Activated T-cell treated with anti-CD3 and anti-CD28 coated beads for 1 hour (primary cell): ENCODE results near the gene ARHGAP15.

ENCODE experiments used
- DNase-seq: peaks from one replicate; pipeline ENCODE4 v3.0.0-alpha.2; 2020; ENCODE audit warnings: low read depth

Gene ARHGAP15

DNA sequence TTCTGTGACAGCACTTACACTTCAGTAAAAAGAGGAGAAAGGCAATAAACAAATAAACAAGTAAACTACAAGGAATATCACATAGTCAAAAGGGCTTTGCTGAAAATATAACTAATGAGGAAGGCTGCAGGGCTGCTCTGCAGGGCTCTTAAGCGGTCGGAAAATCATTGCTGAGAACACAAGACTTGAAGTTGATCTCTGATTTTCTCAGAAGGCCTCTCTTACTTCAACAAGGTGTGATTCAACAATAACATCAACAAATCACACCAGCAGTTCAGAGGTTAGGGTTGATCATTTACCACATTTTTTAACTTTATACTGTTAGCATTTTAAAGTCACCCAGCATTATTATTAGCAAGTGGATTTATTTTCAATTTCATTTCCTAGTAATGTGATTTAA lies 215.6 kb downstream of the ARHGAP15 start:
- no peak for DNase-seq

DNA sequence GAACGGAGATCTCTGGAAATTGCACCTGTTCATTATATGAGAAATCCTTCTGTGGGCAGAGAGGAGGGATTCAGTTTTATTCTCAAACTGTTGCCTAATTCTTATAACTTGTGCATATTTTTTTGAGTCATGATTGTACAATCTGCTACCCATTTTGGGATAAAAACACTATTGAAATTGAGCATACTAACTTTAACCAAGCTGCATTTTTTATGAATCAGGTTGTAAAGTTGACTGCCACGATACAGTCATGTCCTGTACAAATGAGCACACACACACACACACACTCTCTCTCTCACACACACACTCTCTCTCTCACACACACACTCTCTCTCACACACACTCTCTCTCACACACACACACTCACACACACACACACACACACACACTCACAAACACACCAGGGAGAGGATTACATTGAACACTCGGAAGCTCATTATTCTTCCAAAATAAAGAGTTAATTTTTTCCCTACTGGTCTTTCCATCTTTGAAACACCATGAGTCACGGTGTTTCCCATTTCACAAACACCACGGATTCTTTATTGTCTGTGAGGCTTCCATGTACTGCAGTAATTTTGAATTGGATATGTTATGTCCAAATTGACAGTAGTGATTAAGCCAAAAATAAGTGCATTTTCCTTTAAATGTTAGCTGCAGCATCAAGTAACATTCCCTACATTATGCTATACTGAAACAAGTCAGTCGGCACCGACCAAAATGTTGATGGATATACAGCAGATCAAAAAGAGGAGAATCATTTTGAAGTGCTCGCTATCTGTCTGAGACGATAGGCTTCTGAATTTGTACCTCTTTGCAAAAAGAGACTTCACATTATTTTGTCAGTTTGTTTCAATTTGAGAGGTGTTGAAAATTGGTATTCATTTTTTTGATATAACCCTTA lies 216.9 kb downstream of the ARHGAP15 start:
- DNase-seq: no peak

DNA sequence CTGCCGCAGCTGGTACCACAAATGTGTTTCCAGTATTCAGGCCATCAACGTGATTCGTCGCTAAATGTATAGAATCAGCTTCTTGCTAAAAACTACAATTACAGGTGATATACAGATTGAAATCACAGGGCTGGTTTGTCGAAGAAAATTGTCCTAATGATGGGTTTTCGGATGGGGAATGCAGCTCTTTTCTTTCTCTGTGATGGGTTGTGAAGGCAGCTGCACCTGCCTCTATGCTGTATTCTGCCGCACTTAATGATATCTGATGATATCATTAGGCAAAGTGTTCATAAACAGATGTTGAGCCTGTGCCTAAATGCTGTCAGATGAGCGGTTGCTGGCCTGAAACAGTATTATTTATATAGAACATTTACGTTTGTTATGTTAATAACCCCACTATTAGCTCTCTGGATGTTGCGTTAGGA lies 218.1 kb downstream of the ARHGAP15 start:
- DNase-seq: no peak

DNA sequence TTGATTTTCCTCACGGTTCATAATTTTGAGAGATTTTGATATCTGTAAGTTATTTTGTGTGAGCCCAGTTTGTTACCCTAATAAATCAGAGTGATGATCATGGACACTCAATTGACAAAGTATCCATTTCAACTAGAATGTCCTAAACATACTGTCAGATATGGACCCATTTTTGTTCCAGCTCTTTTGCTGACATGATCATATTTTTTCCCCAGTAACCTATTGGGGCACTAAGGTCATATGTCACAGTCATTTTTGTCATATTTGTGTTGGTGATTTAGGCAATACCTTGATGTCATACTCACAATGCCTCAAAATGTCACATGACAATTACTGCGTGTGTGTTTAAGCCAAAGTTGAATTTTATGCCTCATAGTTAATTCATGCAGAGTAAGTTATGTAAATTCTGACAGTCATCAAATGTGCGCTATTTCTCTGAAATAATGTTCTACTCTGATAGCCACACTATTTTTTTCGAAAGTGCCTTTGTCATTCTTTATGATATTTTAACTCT lies 218.7 kb downstream of the ARHGAP15 start:
- no peak for DNase-seq

DNA sequence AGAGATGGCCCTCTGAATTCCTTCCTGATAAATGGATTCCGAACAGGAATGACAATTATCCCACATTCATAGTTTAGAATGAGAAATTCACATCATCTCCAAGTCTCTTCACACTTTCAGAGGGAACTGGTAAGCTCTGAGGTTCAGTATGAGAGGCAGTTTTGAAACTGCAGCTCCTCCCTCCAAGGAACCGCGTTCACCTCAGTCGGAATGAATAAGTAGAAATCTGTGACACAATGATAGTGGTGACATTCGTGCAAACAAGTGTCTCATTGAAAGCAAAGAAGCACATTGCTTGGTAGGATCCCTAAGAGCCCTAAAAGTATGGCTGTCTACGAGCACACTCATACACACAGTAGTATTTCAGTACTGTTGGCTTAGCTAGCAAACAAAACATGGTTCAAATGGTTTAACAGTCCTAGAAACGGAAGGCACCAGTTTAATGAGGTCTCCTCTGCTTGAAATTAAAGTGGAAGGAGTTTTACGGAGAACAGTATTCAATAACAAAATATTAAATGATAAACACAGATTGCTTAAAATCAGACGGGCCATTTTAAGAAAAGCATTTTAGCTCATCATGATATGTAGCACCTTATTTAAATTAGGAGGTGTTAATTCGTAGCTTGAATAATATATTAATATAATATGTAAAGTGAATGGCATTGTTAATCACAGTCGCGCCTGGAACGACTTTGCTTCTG lies 225.0 kb downstream of the ARHGAP15 start:
- DNase-seq: no peak

DNA sequence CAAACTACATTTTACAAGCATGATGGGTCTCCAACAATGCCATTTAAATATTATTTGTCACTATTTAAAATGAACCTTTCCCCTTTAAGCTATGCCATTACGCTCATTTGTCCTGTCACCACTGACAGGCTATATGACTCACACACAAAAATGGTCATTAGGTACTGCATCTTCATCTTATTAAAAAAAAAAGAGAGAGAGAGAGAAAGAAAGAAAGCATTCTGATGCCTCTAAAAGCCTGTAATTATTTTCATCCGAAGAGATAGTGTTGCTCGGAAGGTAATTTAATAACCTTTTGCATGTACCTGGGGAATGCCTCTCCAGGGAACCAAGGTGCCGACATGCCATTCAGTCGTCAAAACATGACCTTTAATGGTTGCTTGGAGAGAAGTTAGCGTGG lies 226.7 kb downstream of the ARHGAP15 start:
- no peak for DNase-seq

DNA sequence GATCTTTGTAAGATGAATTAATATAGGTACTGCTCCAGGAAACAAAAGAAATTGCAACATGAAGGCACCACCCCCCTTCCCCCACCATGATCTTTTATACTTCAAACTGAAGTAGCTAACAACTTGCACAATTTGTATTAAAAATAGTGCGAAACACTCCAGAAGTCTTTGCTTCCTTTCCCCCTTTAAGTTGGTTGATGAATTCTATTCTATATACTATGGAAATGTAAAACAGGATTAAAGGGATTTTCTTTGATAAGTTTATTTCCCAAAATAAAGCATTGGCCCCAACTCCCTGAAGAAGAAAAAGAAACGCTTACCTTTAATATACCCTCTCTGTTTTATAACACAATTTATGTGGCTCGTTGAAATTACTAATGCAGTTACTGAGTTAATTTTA lies 227.1 kb downstream of the ARHGAP15 start:
- DNase-seq: no peak

DNA sequence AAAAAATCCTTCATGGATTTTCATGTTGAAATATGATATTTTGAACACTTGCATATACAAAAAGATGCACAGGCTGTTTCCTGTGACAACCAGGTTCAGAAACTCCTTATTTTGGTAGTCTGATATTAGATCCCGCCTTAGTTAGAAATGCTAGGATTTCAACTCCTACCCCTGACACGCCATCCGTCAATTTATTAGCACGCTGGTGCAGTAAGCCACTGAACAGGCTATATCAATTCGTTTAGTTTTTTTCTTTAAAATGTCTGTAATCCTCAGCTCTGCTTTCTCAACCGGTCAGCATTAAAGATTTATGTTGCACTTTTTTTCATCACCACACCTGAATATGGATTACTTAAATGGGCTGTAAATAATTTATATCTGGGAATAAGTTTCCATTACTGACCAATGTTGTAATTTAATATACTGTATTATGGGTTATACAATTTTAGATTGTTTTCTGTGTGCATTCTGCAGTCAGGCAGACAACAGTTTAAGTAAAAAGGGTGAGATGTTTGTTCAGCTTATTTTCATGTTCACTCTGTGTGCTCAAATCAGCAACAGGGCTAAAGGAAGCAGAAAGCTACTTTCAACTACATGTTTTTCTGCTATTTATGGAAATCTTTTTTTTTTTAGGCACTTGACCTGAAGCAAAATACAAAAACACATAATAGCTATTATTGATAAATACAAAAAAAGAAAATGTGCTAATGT lies 227.7 kb downstream of the ARHGAP15 start:
- DNase-seq: no peak

DNA sequence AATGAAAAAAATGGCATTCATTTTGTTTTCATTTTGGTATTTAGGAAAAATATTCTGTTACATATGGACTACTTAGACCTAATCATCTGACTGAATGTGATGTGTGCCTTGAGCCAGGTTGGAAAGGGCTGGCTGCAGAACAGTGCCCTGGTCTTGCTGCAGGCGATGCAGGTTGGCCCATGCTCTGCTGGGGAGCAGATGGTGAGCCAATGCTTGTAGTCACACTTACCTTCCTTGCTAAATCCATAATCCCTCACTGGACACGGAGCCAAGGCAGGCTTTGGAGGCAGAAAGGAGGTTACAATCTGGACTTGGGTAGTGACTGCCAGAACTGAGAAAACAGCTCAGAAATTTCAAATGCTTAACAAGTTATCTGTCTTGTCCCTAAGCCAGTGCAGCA lies 228.7 kb downstream of the ARHGAP15 start:
- DNase-seq: no peak

DNA sequence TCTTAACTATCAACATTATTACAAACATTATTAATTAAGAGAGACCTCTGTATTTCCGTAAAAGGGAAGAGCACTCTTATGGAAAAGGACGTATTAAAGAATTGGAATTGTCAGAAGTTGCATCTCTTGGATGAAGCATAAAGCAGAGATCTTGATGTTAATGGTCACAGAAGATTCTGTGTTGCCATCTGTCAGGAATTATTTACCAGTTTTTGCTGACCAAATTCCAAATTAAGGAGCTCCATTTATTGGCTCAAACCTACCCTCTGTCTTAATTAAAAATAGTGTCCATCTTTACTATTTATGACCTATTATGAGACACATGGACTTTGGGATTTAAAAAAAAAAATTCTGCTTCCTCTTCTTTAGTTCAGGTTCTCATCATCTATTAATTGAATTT lies 232.1 kb downstream of the ARHGAP15 start:
- no peak for DNase-seq

DNA sequence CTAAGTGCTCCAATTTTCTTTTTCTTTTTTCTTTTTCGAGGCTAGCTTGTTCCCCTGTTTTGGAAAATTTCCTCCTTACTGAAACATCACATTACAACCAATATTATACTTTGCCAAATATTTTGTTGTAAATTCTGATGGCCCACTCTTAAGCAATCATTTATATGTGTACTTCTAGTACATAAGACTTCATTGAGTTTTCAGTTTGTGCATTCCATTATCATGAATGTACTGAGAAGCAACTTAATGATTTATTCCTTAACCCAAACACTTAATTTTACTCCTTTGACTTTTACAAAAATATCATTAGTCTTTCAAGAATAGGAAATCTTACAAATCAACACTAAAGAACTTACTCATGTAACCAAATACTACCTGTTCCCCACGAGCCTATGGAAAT lies 242.4 kb downstream of the ARHGAP15 start:
- no peak for DNase-seq

DNA sequence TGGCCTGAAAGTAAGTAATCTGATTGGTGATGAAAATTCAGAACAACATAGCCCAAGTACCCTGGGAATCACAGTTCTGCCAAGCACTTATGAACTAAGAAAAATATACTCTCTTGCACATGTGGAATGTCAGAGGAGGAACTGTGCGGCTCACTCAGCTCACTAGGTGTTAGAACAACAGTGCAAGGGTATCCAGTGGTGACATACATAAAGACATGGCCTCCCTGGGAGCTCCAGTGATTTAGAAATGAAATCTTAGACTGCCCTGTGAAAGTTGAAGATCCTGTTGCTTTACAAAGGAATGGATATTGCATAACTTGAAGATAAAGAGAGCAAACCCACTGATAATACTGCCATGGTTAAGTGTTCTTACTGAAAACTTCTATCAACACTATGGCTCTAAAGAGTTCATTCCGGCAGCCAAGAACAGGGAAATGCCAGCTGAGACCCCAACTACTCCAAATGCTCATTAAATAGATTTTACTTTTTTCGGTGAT lies 246.2 kb downstream of the ARHGAP15 start:
- no peak for DNase-seq

DNA sequence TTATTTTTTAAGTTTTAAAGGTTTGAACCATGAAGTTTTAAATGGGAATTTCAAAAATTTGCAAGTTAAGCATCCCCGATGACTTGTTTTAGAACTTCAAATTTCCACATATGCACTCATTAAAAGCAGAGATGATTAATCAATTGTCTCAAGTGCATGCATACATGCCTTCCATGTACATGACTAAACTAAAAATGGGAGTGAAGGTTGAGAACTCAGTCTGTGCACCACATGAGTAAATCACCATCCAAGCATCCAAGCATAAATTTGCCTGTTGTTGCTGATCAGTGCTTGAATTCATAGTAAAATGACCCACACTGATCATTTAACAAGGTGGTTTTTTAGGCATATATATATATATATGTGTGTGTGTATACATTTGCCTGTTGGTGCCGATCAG lies 249.8 kb downstream of the ARHGAP15 start:
- DNase-seq: no peak

DNA sequence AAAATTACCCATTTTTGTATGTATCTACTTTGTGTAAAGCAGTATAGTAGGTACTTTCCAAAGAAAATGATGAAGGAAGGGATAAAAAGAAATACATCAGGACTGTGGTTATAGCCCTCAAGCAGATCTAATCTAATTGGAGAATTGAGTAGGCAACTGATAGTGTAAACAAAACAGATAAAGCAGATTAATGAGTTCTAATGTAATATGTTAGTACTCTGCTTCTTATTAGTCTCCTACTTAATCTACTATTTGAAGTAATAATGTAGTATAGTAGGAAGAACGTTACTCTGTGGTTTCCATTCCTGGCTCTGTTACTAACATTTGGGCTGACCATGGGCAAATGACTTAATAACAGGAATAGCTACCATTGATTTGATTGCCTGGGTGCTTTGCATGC lies 250.7 kb downstream of the ARHGAP15 start:
- no peak for DNase-seq

DNA sequence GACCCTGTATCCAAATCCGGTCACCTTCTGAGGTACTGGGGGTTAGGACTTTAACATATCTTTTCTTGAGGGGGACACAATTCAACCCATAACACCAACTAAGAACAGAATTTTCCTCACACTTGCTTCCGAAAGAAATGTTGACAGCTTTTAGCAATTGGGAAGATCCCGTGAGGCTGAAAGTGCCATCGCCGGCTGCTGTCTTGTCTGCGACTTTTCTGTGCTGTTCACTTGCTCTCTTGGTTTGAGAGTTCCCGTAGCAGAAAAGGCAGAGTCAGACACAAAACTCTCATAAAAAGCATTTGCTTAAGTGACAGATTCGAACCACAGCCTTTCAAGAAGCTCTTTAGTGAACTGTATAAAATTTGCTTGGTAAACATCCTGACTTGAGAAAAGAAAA lies 253.4 kb downstream of the ARHGAP15 start:
- no peak for DNase-seq

DNA sequence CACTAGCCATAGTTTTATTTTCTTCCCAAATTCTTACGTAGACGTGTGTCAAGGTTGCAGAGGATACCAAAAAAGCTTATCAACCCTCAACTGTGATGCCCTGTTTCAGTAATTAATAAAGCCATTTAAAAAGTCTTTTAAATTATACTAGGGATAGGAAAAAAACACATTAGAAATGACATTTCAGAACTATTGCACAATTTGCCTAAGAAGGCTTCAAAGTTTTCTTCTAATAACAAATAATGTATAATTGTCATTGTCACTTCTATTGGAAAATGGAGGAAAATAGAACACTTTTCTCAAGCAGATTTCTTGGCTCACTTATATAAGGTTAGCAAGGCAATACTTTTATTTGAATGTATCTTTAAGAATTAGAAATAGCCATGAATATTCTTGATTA lies 253.8 kb downstream of the ARHGAP15 start:
- no peak for DNase-seq

DNA sequence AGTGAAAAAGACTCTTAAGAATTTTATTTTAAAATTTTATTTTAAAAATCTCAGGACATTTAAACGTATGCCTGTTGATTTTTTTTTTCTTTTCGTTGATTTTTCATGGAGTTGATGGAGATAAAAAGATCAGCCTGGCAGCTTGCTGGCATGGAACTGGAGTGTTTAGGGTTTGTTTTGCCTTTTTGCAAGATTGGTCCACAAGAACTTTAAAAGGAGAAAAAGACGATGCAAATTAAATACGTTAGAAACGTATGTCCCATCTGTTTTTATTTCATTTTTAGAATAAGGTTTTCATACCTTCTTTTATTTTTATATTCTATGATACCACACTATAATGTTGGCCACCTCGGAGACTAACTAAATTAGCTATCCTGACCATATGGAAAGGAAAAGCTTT lies 254.9 kb downstream of the ARHGAP15 start:
- DNase-seq: no peak

DNA sequence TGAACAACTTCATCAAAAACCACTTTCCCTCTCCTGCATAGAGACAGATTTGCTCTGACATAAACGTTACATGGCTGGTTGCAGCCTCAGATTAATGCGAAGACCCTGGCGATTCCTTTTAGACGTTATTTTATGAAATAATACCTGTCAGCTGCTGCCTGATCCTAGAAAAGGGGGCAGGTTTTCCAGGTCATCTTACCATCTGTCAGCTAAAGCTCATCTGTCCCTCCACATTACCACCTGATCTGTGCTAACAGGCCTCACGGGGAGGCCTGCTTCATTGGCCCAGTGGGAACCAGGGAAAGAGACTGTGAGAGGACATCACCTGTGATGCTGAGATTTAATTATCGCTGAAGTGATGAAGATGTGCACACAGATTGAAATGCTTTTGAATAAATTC lies 261.0 kb downstream of the ARHGAP15 start:
- no peak for DNase-seq

DNA sequence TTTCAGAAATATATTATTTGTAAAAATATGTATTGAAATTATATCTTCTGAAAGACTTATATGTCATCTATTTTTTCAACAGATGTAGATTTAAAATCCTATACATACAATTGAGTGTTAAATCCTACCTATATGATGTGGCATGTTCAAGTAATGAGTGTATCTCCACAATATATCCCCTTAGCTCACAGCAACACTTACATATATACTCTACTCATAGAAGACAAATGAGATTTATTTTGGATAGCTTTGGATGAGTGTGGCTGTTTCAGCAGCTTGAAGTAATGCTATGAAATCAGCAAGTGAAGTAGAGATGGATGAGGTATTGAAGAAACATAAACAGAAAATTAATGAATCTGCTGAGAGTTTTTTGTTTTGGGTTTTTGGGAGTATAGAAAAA lies 263.1 kb downstream of the ARHGAP15 start:
- DNase-seq: no peak

DNA sequence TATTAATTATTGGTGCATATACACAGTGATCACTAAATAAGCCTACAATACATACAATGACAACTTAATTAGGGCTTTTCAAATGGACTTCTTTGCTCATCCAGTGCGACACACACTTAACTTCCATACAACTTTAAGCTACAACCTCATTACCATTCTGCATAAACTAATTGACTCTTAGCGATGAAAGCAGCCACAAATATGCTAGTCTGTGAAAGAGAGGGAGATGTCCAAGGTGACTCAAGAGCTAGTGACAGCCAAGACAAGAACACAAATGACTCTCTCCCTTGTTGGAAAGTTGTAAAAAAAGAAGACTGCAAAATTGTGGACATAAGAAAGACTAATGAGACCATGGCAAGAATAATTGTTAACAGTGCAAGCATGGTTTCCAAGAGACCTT lies 264.8 kb downstream of the ARHGAP15 start:
- DNase-seq: no peak

DNA sequence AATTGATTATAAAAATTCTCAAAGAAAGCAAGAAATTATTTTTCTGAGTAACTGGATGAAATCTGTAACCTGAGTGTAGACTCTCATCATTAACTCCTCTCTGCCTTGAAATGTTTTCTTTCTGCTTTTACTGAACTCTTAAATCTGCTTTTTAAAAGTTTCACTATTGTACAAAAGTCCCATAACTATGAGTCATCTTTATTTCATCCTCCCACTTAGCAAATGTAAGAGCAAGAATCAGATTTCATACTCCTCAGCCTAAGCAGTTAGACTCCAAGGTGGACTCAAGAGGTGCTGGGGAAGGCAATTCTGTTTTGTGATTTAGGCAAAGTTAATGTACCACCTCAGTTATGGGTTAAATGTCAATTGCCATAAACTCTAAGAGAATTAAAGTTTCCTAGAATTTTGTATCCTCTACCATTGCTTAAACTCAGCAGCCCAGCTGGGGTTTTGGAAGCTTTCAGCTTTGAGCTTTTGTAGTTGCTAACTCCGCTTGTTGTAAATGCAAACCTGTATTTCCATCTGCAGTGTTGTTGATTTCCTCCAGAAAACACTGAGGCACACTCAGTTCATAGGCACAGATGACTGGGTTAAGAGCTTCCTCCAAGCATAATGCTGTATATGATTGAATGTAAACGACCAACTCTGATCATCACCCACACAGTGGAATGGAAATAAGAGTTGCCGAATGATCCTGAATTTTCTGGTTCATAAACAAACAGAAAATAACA lies 268.8 kb downstream of the ARHGAP15 start:
- no peak for DNase-seq

DNA sequence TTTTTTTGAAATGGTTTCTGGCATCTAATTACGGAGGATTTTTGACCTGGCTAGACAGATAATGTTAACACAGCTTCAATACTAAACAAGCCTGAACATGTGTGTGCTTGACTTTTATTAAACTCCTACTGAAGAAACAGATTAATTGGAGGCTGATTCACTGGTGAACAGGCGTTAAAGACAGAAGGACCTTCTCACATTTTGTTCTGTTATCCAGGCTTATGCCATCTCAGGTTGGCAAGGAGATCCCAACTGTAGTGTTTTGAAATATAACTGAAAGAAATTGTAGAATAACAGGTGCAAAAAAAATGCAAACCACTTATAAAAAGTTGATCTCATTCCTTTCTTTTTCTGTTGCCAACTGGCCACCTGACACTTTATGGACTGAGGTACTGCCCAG lies 269.6 kb downstream of the ARHGAP15 start:
- no peak for DNase-seq
